IPS-NIHi7 (cell line): ENCODE measurements around the gene SRSF10.
"Not testable (repeated sequence)": the region's sequence is repeated elsewhere in the genome, so short reads cannot be mapped to it uniquely, and the experiment has no call there.

Source experiments
- DNase-seq: peaks from one replicate; pipeline ENCODE4 v3.0.0; 2012; ENCODE audit warnings: mixed read lengths; ENCODE audit errors: extremely low spot score

Gene SRSF10

DNA sequence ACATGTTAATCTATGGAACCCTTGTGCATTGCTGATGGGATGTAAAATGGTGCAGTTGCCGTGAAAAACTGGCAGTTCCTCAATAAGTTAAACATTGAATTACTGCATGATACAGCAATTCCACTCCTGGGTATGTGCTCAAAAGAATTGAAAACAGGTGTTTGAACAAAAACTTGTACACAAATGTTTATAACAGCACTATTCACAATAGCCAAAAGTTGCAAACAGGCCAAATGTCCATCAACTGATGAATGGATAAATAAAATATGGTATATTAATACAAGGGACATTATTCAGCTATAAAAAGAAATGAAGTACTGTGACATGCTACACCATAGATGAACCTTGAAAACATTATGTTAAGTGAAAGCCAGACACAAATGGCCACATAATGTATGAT is 17.7 kb upstream of the SRSF10 start:
- DNase-seq, result no peak

DNA sequence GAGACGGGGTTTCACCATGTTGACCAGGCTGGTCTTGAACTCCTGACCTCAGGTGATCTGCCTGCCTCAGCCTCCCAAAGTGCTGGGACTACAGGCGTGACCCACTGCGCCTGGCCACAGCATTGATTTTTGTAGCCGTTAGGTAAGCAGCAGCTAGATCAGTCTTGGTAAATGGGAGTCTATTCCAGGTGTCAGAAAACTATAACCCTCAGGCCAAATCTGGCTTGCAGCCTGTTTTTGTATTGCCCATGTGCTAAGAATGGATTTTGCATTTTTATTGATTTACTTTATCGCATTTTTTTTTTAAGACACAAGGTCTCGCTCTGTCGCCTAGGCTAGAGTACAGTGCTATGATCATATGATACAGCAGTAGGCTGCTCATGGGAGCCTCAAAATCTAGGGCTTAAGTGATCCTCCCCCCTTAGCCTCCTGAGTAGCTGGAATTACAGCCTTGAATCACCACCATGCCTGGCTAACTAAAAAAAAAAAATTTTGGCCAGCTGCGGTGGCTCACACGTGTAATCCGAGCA is 16.6 kb upstream of the SRSF10 start:
- DNase-seq, result no peak

DNA sequence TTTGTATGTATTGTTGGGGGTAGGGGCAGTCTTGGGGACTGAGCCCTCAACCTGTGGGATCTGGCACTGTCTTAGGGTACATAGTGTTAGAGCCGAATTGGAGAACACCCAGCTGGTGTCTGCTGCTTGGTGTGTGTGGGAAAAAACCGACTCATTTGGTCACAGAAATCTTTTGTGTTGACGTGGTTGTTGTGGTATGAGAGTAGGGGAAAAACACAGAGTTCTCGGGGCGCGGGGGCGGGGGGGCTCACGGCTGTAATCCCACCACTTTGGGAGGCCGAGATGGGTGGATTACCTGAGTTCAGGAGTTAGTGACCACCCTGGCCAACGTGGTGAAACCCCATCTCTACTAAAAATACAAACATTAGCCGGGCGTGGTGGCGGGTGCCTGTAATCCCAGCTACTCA is 15.3 kb upstream of the SRSF10 start:
- DNase-seq, result no peak

DNA sequence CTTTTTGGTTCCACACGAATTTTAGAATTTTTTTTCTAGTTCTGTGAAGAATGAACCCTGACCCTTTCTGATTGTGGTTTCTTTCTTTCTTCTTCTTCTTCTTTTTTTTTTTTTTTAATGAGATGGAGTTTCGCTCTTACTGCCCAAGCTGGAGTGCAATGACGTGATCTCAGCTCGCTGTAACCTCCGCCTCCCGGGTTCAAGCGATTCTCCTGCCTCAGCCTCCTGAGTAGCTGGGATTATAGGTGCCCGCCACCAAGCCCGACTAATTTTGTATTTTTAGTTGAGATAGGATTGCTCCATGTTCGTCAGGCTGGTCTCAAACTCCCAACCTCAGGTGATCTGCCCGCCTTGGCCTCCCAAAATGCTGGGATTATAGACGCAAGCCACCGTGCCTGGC is 11.9 kb upstream of the SRSF10 start:
- not testable (repeated sequence) for DNase-seq

DNA sequence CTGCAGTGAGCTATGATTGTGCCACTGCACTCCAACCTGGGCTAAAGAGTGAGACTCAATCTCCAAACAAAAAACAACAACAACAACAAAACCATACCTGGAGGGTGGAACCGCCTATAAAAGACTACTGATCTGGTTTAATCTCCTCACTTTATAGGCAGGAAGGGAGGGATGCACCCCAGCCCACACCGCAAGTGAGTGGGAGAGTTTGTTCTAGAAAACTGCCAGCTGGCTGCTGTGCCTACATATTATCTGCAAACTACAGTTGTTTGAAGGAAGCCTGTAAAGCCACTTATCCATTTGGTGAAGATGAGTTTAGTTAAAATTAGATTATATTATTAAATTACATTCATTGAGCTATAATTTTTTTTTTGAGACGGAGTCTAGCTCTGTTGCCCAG is 9.1 kb upstream of the SRSF10 start:
- no peak for DNase-seq

DNA sequence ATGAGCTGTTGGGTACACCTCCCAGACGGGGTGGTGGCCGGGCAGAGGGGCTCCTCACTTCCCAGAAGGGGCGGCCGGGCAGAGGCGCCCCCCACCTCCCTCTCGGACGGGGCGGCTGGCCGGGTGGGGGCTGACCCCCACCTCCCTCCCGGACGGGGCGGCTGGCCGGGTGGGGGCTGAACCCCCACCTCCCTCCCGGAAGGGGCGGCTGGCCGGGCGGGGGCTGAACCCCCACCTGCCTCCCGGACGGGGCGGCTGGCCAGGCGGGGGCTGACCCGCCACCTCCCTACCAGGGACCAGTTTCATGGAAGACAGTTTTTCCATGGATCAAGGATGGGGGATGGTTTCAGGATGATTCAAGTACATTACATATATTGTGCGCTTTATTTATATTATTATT is 6.9 kb upstream of the SRSF10 start:
- not testable (repeated sequence) for DNase-seq

DNA sequence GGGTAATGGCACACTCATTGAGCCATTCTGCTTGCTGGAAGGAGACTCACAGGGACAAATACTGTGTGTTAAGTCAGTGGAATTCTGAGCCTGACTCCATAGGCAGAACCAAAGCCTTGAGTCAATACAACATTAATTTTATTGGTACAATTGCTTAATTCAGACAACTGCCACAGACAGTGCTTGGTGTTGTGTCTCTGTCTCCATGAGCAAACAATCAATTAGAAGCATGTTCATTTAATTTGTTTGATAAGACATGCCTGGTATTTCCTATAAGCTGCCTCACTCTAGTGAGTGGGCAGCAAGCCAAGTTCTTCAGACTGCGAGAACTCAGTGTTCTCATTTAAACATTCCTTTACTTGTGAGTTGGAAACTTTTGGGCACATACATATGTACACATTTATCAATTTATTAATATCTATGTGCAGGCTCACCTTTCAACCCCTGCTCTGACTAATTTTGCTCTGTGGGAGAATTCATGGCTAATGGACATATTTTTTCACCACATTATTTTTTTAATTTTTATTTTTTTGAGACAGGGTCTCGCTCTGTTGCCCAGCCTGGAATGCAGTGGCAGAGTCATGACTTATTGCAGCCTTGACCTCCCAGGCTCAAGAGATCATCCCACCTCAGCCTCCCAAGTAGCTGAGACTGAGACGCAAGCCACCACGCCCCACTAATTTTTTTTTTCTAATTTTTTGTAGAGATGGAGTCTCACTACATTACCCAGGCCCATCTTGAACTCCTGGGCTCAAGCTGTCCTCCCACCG is 4.5 kb upstream of the SRSF10 start:
- DNase-seq, result no peak

DNA sequence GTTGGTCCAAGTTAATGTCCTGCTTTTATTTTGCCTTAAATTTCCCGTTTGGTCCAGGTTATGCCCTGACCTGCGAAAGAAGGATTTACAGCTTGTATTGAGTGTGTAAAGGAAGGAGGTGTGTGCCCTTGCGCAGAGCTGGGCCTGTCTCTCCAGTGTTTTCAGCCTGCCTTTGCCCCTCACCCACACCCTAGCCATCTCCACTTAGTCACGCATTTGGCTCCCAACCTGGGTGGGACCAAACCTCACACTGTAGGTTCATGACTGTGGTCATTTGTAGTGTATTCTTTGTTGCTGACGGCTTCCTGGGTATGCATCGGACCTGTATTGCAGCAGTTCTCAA is 572 bp upstream of the SRSF10 start:
- DNase-seq, result peak; percentile 46

DNA sequence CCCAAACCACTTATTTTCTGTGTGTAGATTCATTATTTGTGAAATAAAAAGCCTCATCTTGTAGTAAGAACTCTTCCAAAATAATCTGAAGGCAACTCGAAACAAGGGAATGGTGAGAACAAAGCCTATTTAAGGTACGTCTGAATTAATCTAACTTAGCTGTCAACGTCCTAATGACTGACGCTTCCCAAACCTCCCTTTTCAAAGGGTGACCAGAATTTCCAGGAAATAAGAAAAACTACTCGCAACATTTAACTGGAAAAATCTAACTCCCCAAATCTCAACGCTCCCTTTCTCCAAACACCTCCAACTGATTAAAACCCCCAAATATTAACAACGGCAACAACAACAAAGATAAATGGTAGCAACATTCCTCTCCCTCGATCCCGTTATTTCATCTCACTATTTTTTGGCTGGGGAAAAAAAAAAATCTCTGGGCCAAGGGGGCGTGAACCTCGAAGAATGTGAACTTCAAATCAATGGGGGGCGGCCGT is 693 bp downstream of the SRSF10 start:
- no peak for DNase-seq

DNA sequence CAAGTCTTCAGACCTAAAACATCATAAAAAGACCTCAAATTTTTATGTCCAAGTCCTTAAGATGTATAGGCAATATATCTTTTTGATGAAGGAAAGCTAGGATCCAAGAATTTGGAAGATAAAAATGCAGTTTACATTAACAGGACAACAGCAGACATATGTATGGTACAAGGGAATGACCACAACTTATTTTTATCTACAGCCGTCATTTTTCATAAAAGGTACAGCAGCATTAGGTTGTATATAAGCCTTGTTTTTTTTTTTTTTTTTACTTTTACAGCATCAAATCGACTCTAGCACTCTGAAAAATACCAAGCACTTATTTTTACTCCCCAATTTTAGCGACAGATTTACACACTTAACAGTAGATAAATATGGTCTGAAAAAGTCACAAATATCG is 1.3 kb downstream of the SRSF10 start:
- no peak for DNase-seq

DNA sequence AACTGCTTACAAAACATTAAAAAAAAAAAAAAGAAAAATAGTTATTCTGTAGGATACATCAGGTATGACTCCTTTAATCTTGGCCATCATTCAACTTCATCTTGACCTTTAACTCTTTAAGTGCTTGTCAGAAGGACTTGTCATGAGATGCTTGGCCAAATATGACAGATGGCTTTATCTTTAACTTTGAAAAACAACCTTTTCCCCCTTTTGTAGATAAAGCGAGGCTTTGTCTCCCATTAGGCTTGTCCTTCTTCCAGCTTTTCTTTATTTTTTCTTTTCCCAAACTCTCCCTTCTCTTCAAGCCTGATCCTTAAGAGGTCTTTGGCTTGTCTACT is 2.3 kb downstream of the SRSF10 start:
- no peak for DNase-seq

DNA sequence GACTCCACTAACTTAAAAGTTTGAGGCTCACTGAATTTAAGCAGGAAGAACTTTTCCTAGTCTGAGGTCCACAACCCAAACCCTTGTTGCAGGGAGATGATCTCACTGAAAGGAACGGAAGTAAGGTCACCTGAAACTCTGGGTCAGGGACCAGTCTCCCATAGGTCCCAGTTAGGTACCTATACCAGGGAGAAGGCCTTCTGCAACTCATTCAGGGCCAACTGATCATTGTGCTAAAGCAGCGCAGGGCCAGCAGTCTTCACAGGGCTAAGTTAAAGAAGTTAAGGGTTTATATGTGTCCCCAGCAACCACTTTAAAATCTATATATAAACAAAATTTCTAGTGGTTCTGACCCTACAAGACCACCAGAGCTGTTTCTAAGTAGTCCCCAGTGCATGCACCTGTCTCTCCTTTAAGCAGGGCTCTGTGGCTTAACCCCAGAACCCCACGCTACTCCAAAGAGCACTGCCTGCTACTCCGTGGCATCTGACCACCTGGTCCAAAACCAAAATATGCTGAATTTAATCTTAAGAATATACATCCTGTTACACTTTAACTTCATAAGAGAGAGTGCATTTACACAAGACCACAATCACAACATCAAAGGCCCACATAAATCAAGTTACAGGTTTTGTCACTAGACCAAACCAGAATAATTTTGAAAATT is 2.8 kb downstream of the SRSF10 start:
- no peak for DNase-seq

DNA sequence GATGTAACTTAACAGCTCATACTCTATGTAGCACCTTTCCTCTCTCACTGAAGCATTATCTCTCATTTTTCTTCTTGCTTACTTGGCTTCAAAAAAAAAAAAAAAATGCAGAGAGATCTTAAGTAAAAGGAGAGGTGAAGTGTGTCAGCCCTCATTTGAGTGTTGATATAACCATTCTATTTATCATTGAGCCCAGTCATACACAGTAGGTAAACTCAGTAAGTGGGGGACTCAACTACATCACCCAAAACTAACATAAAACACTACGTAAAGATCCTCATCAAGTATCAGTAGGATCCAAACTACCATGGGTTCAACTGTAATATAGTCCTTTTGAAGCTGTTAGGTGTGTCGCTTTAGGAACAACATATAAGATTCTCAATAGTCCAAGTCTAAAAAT is 12.3 kb downstream of the SRSF10 start:
- no peak for DNase-seq

DNA sequence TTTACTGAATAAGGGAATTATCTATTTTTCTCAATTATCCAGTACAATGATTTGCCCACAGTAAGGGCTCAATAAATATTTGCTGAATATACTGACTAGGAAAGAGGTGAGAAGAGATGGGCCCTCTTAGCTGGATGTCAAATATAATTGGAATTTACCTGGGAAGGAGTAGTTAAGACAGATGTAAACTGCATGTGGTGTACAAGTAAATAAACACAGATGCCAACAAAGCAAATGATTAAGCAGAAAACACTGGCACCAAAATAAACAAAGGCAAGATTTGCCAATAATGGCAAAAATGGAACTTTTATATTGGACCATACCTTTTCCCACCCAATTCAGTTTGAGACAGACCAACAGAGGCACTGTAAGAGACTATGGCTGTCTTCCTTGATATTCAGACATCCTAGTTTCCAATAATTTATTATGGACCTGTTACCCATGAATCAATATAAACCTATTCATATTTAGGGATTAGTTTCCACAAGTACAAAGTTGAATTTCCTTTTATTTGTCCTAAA is 13.1 kb downstream of the SRSF10 start:
- no peak for DNase-seq

DNA sequence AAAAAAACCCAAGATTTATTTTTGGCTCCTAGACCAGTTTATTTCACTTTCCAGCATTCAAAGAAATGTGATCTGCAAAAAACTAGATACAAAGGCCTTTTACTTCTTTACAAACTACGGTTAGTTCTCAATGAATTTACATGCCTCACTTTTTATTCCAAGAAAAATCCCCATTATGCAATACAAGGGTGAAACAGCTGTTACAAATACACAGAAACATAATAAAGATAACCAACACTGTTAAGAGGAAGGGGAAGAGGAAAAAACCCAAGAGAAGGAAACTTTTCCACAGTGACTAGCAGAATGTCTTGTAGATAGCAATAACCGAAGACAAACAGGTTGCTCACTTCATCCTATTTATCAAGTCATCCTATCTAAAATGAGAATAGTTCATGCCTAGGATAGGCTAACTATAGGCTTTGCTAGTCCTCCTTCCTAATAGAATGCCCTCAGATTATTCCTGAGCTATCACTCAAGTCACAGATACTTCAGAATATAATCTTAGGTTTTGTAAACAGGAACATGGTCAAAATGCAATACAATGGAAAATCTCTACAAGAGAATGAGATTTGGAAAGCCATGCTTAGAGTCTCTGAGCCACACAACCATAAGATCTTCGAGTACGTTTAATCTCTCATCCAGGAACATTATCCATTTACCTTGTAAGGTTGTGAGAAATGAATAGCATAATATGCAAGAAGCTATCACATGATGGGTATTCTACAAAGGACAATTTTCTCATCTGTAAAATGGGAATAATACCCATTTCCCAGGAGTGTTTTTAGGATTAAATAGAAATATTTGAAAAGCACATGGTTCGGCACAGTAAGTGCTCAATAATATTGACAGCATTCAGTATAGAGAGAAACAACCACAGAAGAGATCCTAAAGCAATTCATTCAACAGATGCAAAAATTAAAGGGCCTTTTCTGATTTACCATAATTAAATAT is 15.1 kb downstream of the SRSF10 start:
- no peak for DNase-seq

DNA sequence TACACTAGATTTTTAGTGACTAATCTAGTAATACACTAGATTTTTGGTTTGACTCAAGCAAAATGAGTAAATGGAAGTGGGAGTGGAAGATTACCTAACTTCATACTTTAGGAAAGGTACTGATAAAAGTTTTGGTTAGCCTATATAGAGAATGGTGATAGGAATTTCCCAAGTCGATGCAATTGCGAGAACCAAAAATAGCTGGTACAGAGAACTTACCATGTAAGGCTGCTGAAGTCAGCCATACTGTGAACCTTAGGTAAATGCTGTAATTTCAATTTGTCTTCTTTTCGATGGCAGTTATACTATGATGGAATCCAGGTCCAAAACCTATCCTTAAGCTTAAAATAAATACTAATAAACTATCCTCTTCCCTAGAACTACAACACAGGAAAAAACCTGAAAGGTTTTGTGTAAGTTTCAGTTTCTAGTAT is 15.9 kb downstream of the SRSF10 start:
- DNase-seq, result no peak

DNA sequence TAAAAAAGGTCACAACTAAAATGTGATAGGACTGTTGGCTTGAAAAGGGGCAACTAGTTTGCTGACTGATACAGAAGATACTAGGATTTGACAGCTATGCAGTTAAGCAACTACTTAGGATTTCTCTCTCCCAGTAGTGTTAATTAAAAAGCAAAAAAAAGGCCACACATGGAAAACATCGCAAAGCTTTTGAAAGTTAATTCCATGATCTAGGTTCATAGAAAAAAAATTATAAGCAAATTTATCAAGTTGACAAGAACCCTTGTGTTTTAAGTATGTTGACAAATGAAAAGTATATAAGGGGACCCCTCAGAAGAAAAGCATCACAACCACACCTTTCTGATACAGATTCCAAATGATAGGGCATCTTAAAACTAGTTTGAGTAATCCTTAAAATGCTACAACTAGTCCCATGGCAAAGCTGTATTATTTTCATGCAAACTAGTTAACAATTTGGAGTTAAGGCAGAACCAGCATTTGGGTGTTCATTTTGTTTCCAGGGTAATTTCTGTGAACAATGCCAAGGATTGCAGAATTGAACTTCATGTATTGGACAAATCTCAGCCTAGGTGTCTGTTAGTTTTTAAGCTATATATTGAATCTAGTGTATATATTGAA is 16.4 kb downstream of the SRSF10 start:
- no peak for DNase-seq

DNA sequence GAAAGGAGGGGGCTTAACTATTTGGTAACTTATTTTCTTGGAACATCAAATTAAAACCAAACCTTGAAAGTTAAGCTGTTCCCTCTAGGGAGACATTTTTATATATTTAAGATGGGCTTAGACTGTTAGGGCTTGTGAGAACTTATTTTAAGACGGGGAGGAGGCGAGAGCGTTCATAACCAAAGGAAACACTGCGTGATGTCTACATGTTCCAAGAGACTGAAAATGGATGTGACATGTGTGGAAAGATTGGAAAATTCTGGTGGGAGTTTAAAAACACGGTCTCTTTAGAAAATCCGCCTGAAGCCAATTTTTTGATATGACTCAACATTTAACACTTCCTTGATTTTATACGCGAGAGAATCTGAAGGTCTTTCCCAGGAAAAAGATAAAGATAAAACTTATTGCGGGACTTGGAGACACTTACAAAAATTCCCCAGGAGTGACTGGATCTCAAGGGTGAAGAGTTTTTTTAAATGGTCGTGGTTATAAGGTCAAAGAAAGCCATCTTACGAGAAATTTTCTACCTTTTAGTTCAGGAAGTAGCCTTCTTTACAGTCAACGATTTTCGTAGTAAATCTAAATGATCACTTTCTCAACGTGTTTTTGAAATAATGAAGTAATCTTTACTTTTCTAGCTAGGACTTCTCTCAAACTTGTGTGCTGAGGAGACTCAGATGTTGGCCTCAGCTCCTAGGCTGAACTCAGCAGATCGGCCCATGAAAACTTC is 19.7 kb downstream of the SRSF10 start:
- no peak for DNase-seq

DNA sequence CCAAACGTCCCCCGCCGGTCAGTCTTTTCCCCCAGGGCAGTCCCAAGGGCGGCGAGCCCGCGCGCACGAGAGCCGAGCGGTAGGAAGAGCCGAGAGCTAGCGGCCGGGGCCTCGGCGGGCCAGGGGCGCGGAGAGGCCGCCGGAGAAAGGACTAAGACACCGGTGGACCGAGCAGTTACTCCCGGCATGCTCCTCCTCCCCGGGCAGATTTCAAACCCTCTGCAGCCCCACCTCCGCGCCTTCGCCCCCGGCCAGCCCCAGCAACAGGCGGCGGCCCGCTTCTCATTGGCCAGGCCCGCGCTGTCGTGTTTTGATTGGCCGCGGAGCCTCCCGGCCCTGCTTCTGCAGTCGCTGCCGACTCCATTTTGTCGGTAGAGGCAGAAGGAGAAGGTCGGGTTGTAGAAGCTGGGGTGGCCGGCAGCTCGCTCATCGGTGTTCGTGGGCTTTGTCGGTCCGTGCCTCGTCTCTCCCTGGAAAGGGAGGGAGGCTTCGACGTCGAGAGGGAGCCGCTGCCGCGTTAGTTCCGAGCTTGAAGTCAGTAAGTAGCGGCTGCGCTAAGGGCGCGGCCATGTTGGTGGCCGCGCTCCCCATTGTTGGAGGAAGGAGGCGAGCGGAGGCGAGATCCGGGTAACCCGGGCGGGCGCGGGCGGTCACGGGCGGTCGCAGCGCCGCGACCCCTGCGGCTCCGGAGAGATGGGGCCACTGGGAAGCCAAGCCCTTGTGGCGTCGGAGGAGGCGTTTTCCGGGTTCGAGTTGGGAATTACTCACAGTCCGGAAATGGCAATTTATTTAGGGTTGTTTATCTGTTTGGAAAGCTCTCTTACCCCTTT is 20.5 kb downstream of the SRSF10 start, which contains the start of gene PNRC2:
Gene PNRC2 (plus strand): TSS at position 368 of the 830 bp plus-strand sequence. CDS start 1,630 bp downstream, outside the sequence.
- peak; percentile 99 for DNase-seq
